GM23338 (cell line): Measurements from ENCODE around the gene GNAZ. TPM values are rescaled to one million over a fixed set of nuclear protein-coding genes. Genes with fewer than 3 reads are reported as not detected.

Experiments
- ATAC-seq: fragments of 200-7000 bp; cut with Tn5 transposase; 3 replicates; pipeline ENCODE4 v1.9.1; 2020
- DNase-seq: peaks from one replicate; pipeline ENCODE4 v3.0.0-alpha.2; 2015; ENCODE audit warnings: low spot score
- H2AFZ ChIP-seq: fragments of 200-600 bp; sonication (generic); 2 replicates; pipeline ENCODE4 v1.8.0; 2016; ENCODE audit warnings: antibody characterized with exemption, mild to moderate bottlenecking, moderate library complexity
- H3F3A ChIP-seq: fragments of 200-600 bp; sonication (generic); replicated peaks from 2 replicates; pipeline ENCODE4 v1.8.0; 2017; ENCODE audit warnings: antibody characterized with exemption, mixed run types, low read depth
- H3K27ac ChIP-seq: fragments of 200-600 bp; sonication (generic); 2 replicates; pipeline ENCODE4 v1.6.1; 2016; ENCODE audit warnings: low read depth
- H3K27me3 ChIP-seq: fragments of 200-600 bp; sonication (generic); 2 replicates; pipeline ENCODE4 v1.8.0; 2016; ENCODE audit warnings: mild to moderate bottlenecking, mixed run types, moderate library complexity; ENCODE audit not compliant: insufficient read depth
- H3K36me3 ChIP-seq: fragments of 200-600 bp; sonication (generic); 2 replicates; pipeline ENCODE4 v1.8.0; 2016; ENCODE audit warnings: mild to moderate bottlenecking; ENCODE audit not compliant: insufficient read depth
- H3K4me1 ChIP-seq: fragments of 200-600 bp; sonication (generic); 2 replicates; pipeline ENCODE4 v1.8.0; 2016; ENCODE audit warnings: mild to moderate bottlenecking, moderate library complexity; ENCODE audit not compliant: insufficient read depth
- H3K4me2 ChIP-seq: fragments of 200-600 bp; sonication (generic); 2 replicates; pipeline ENCODE4 v1.7.1; 2017; ENCODE audit warnings: mixed run types
- H3K4me3 ChIP-seq: fragments of 200-600 bp; sonication (generic); 2 replicates; pipeline ENCODE4 v1.6.1; 2016; ENCODE audit warnings: mixed run types
- H3K79me2 ChIP-seq: fragments of 200-600 bp; sonication (generic); replicated peaks from 2 replicates; pipeline ENCODE4 v1.8.0; 2017; ENCODE audit warnings: mild to moderate bottlenecking; ENCODE audit not compliant: insufficient read depth
- H3K9me2 ChIP-seq: fragments of 200-600 bp; sonication (generic); 2 replicates; pipeline ENCODE4 v1.8.0; 2017; ENCODE audit not compliant: insufficient read depth
- H4K20me1 ChIP-seq: fragments of 200-600 bp; sonication (generic); replicated peaks from 2 replicates; pipeline ENCODE4 v1.8.0; 2017; ENCODE audit warnings: mild to moderate bottlenecking; ENCODE audit not compliant: insufficient read depth
- H3K27ac Mint-ChIP-seq: 2 replicates; pipeline ENCODE4 v1.8.0; 2020; ENCODE audit warnings: inconsistent platforms, mild to moderate bottlenecking, moderate library complexity, mixed read lengths
- H3K27me3 Mint-ChIP-seq: 3 replicates; pipeline ENCODE4 v1.8.0; 2022; ENCODE audit warnings: low read depth, mild to moderate bottlenecking, moderate library complexity, mixed read lengths, inconsistent platforms; ENCODE audit not compliant: insufficient read depth, poor library complexity
- H3K36me3 Mint-ChIP-seq: 3 replicates; pipeline ENCODE4 v1.8.0; 2021; ENCODE audit warnings: low read depth, mild to moderate bottlenecking, inconsistent platforms, moderate library complexity, mixed read lengths
- H3K4me1 Mint-ChIP-seq: 3 replicates; pipeline ENCODE4 v1.8.0; 2020; ENCODE audit warnings: mild to moderate bottlenecking, inconsistent platforms, mixed read lengths
- H3K4me3 Mint-ChIP-seq: 3 replicates; pipeline ENCODE4 v1.8.0; 2021; ENCODE audit warnings: moderate library complexity, mild to moderate bottlenecking, inconsistent platforms, mixed read lengths
- H3K9me3 Mint-ChIP-seq: 3 replicates; pipeline ENCODE4 v1.8.0; 2020; ENCODE audit warnings: moderate library complexity, mild to moderate bottlenecking, inconsistent platforms, mixed read lengths
- CREB1 ChIP-seq: fragments of 250-450 bp; sonication (Bioruptor Pico); IDR thresholded peaks from 2 replicates; pipeline ENCODE4 v1.5.0; 2020; ENCODE audit warnings: low read depth, mild to moderate bottlenecking, moderate library complexity
- CTCF ChIP-seq, 2 experiments: fragments of 200-600 bp in 1 of 2; sonication (generic) in 1 of 2; conservative IDR thresholded peaks; 2 replicates each; pipeline versions ENCODE4 v1.5.1 to v1.6.1; 2016 to 2017; ENCODE audit warnings: antibody characterized with exemption in 2 of 2, low read depth in 2 of 2, mild to moderate bottlenecking in 2 of 2, moderate library complexity in 1 of 2
- ETS1 ChIP-seq: IDR thresholded peaks from 2 replicates; pipeline ENCODE4 v1.6.1; 2016; ENCODE audit warnings: antibody characterized with exemption
- EZH2 ChIP-seq: fragments of 200-600 bp; sonication (generic); IDR thresholded peaks from one replicate; pipeline ENCODE4 v1.8.0; 2017; ENCODE audit warnings: antibody characterized with exemption, mild to moderate bottlenecking, low read depth; ENCODE audit not compliant: unreplicated experiment
- EZH2phosphoT487 ChIP-seq: fragments of 200-600 bp; sonication (generic); IDR thresholded peaks from one replicate; pipeline ENCODE4 v1.8.1; 2018; ENCODE audit warnings: antibody characterized with exemption; ENCODE audit not compliant: unreplicated experiment
- JUNB ChIP-seq: IDR thresholded peaks from one replicate; pipeline ENCODE4 v1.6.1; 2016; ENCODE audit warnings: antibody characterized with exemption; ENCODE audit not compliant: unreplicated experiment
- NANOG ChIP-seq: IDR thresholded peaks from 2 replicates; pipeline ENCODE4 v1.6.1; 2016; ENCODE audit warnings: antibody characterized with exemption, borderline replicate concordance
- REST ChIP-seq: IDR thresholded peaks from one replicate; pipeline ENCODE4 v1.6.1; 2018; ENCODE audit warnings: antibody characterized with exemption; ENCODE audit not compliant: unreplicated experiment
- STAT1 ChIP-seq: IDR thresholded peaks from one replicate; pipeline ENCODE4 v1.6.1; 2016; ENCODE audit warnings: antibody characterized with exemption; ENCODE audit not compliant: unreplicated experiment
- ZNF114 ChIP-seq: fragments of 250-450 bp; sonication (Bioruptor Pico); IDR thresholded peaks from 2 replicates; pipeline ENCODE4 v1.5.0; 2020; ENCODE audit warnings: mild to moderate bottlenecking, moderate library complexity
- ZNF331 ChIP-seq: fragments of 250-450 bp; sonication (Bioruptor Pico); IDR thresholded peaks from 2 replicates; pipeline ENCODE4 v1.5.0; 2020; ENCODE audit warnings: low read depth, mild to moderate bottlenecking, moderate library complexity
- ZNF462 ChIP-seq: fragments of 250-450 bp; sonication (Bioruptor Pico); IDR thresholded peaks from 2 replicates; pipeline ENCODE4 v1.5.0; 2020; ENCODE audit warnings: mild to moderate bottlenecking, moderate library complexity
- polyA plus RNA-seq: library from polyadenylated mRNA; unstranded; fragments of >200 nt; fragmentation: Nextera tagmentation; extraction: Ambion mirVana; gene quantifications from 2 replicates; pipeline ENCODE4 v1.2.1, GENCODE V29; 2016
- total RNA-seq: library from RNA; depleted of rRNA; stranded (reverse); fragments of >200 nt; shearing (Covaris generic); gene quantifications from 2 replicates; pipeline ENCODE4 v1.2.3, GENCODE V29; 2014

The GNAZ gene
- total and polyA plus RNA-seq, 2 experiments from 2014 or later: 2.9 to 11.1 TPM

GRCh38 chr22:23118647-23119493, 48.6 kb downstream of the GNAZ start:
- Mint-ChIP-seq H3K9me3 (no peaks in the 10 kb centered on the region), H3K4me1 (peaks cover 7% of the 10 kb centered on the region), H3K4me3 (no peak overlapping the region), H3K36me3 (no peaks in the 10 kb centered on the region), H3K27me3 (peaks cover 8% of the 10 kb centered on the region), H3K27ac (no peak overlapping the region; the same call in 1 of the 2 replicates)
- H3F3A ChIP-seq: no peaks in the 10 kb centered on the region
- H3K4me2 ChIP-seq: no peak overlapping the region
- no peak overlapping the region for H2AFZ ChIP-seq
- no peak overlapping the region for H3K4me3 ChIP-seq
- no peaks in the 10 kb centered on the region; the same call in 1 of the 2 replicates for H3K4me1 ChIP-seq
- no peaks in the 10 kb centered on the region for H3K9me2 ChIP-seq
- no peaks in the 10 kb centered on the region for H3K36me3 ChIP-seq
- H3K79me2 ChIP-seq: no peaks in the 10 kb centered on the region
- DNase-seq (no peak), ATAC-seq (no peak)
- no peaks in the 10 kb centered on the region for H4K20me1 ChIP-seq
- H3K27me3 ChIP-seq: no peaks in the 10 kb centered on the region
- no peak overlapping the region for H3K27ac ChIP-seq
- no peak for TF ChIP-seq ZNF462 (CRISPR knock-in tag)
- no peak for TF ChIP-seq NANOG
- no peak for TF ChIP-seq CREB1 (CRISPR knock-in tag)
- no peak for TF ChIP-seq ZNF114 (CRISPR knock-in tag)
- TF ChIP-seq REST: no peak
- TF ChIP-seq EZH2: no peak
- no peak for TF ChIP-seq ETS1
- TF ChIP-seq CTCF (conservative IDR thresholded peaks at IDR 0.05; ENCODE audit: low read depth in 2 of 2): no peak
- no peak for TF ChIP-seq JUNB
- TF ChIP-seq ZNF331 (CRISPR knock-in tag): no peak
- no peak for TF ChIP-seq STAT1
- no peak for TF ChIP-seq EZH2phosphoT487
